C4-2B (cell line): ENCODE results near the gene PPP1R18.

Experiments used
- ZFX ChIP-seq: fragments of 450-650 bp; IDR thresholded peaks from 2 replicates; pipeline ENCODE4 v1.6.1; 2017
- TF ChIP-seq, protein P1 (sequence below): fragments of 450-650 bp; conservative IDR thresholded peaks from 2 replicates; pipeline ENCODE4 v1.5.1; 2017; ENCODE audit warnings: mild to moderate bottlenecking

DNA sequence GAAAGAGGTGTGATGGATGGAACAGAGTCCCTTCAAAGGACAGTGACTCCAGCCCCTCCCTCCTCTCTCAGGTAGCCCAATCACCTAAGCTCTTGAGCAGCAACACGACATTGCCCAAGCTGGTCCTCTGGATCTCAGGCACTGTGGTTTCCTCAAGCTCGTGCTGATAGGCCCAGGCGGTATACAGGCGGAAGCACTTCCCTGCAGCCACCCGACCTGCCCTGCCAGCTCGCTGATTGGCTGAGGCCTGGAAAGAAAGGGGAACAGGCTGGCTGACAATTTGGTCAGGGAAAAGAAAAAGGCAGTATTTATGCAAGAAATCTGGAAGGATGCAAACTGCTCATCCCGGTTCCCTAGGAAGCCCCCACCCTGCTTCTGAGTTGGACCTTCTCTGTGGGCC lies 29.9 kb downstream of the PPP1R18 start:
- TF ChIP-seq, protein P1, sequence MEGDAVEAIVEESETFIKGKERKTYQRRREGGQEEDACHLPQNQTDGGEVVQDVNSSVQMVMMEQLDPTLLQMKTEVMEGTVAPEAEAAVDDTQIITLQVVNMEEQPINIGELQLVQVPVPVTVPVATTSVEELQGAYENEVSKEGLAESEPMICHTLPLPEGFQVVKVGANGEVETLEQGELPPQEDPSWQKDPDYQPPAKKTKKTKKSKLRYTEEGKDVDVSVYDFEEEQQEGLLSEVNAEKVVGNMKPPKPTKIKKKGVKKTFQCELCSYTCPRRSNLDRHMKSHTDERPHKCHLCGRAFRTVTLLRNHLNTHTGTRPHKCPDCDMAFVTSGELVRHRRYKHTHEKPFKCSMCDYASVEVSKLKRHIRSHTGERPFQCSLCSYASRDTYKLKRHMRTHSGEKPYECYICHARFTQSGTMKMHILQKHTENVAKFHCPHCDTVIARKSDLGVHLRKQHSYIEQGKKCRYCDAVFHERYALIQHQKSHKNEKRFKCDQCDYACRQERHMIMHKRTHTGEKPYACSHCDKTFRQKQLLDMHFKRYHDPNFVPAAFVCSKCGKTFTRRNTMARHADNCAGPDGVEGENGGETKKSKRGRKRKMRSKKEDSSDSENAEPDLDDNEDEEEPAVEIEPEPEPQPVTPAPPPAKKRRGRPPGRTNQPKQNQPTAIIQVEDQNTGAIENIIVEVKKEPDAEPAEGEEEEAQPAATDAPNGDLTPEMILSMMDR = no peak
- no peak for TF ChIP-seq ZFX
